Natural killer cell (primary cell): Measurements from ENCODE around the gene MOSPD3. TPM values are rescaled to one million over a fixed set of nuclear protein-coding genes. Genes with fewer than 3 reads are reported as not detected.

Experiments used
- ATAC-seq, 3 donors: fragments of 150-1000 bp in 2 of 3; fragments of 200-7000 bp in 1 of 3; cut with Tn5 transposase; 1 replicate in 1 of 3; 2 replicates in 2 of 3; pipeline ENCODE4 v1.10.0; 2021; ENCODE audit warnings: mild to moderate bottlenecking in 2 of 3, moderate library complexity in 2 of 3
- DNase-seq, 2 donors: peaks; one replicate each; pipeline versions ENCODE4 v3.0.0 to v3.0.0-alpha.2; 2013 to 2021; ENCODE audit warnings: mixed read lengths in 1 of 2
- H3K27ac ChIP-seq: one replicate; pipeline ENCODE4 v1.5.1; 2013; ENCODE audit warnings: mild to moderate bottlenecking, low read length
- H3K27me3 ChIP-seq: one replicate; pipeline ENCODE4 v1.6.1; 2013; ENCODE audit warnings: low read length; ENCODE audit not compliant: control insufficient read depth, insufficient read depth
- H3K36me3 ChIP-seq: one replicate; pipeline ENCODE4 v1.6.1; 2013; ENCODE audit warnings: low read length; ENCODE audit not compliant: control insufficient read depth, insufficient read depth
- H3K4me1 ChIP-seq: one replicate; pipeline ENCODE4 v1.6.1; 2013; ENCODE audit warnings: low read length; ENCODE audit not compliant: control insufficient read depth, insufficient read depth
- H3K4me3 ChIP-seq: one replicate; pipeline ENCODE4 v1.5.1; 2013; ENCODE audit warnings: low read length
- H3K9me3 ChIP-seq: one replicate; pipeline ENCODE4 v1.6.1; 2013; ENCODE audit warnings: low read length; ENCODE audit not compliant: control insufficient read depth, insufficient read depth
- H3K27ac Mint-ChIP-seq, 2 donors: one replicate each; pipeline ENCODE4 v1.8.0; 2022; ENCODE audit warnings: mild to moderate bottlenecking in 2 of 2, mixed read lengths in 2 of 2, moderate library complexity in 1 of 2
- H3K27me3 Mint-ChIP-seq, 2 donors: one replicate each; pipeline ENCODE4 v1.8.0; 2022; ENCODE audit warnings: low read depth in 2 of 2, mixed read lengths in 2 of 2
- H3K36me3 Mint-ChIP-seq: one replicate; pipeline ENCODE4 v1.8.0; 2022; ENCODE audit warnings: mixed read lengths
- H3K4me1 Mint-ChIP-seq, 2 donors: one replicate each; pipeline ENCODE4 v1.8.0; 2022; ENCODE audit warnings: mixed read lengths in 2 of 2
- H3K4me3 Mint-ChIP-seq: one replicate; pipeline ENCODE4 v1.8.0; 2022; ENCODE audit warnings: mild to moderate bottlenecking, moderate library complexity, mixed read lengths
- H3K9me3 Mint-ChIP-seq, 2 donors: one replicate each; pipeline ENCODE4 v1.8.0; 2022; ENCODE audit warnings: mixed read lengths in 2 of 2
- WGBS: methylation state at CpG from one replicate; pipeline ENCODE4 v1.1.7; 2013; ENCODE audit warnings: missing lambda C conversion rate; ENCODE audit not compliant: insufficient coverage; 5-methylcytosine and 5-hydroxymethylcytosine counted together
- intact Hi-C: fragments of 100-400 bp; cut with micrococcal nuclease; formaldehyde crosslinking; loops from one replicate; pipeline ENCODE4 v1.14.2; 2022
- total RNA-seq, 4 donors: library from RNA; stranded (reverse); fragments of 120-200 nt in 1 of 4; gene quantifications; one replicate each; pipeline versions ENCODE4 v1.2.3 to v1.2.4, GENCODE V29; 2013 to 2022
- TF ChIP-seq, protein P1 (sequence below): fragments of 200-600 bp; IDR thresholded peaks from one replicate; pipeline ENCODE4 v1.8.0; 2022; ENCODE audit warnings: antibody characterized with exemption

Gene MOSPD3
- total RNA-seq, 3 donors from 2014 or later (not counting 1 experiment from before 2014, with no cell fraction given), result 14.5 to 15.9 (median 15.5) TPM

DNA sequence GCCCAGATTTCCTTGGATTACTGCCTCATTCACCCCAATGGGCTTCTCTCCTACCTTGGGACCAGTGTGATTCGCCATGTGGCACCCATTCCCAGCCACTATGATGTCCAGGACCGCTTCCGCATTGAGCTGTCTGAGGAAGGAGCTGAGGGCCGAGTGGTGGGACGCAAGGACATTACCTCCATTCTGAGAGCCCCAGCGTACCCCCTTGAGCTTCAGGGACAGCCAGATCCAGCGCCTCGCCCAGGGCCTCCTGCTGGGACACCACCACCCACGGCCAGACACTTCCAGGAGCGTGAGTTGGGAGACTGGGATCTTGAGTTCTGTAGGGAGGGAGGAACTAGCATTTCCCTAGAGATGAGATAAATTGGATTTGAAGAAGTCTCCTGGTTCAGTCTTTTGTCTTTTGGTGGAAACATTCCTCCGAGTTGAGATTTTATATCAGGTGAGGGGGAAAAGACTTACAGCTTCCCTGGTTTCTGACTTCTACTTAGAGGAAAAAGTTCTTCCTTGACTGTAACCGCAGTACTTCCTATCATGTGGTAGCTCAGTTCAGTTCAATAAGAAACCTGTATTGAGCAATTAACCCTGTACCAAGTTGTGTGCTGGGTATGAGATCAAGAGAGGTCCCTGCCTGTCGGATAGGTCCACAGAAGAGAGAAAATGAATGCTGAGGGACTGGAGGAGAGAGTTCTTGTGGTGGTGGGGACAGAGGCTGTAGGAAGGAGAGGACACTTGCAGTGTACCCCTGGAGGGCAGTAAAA lies 1.3 kb downstream of the MOSPD3 start:
- Mint-ChIP-seq H3K9me3 (no peaks in the 10 kb centered on the region), H3K36me3 (no peaks in the 10 kb centered on the region), H3K4me3 (peak overlapping the region; percentile 72), H3K4me1 (peaks cover 16 to 27% of the 10 kb centered on the region in 2 donors), H3K27ac (peak overlapping the region in 1 of 2 donors; percentile 38), H3K27me3 (no peaks in the 10 kb centered on the region)
- Histone ChIP-seq H3K4me1 (peaks cover 23% of the 10 kb centered on the region), H3K27me3 (no peaks in the 10 kb centered on the region), H3K27ac (no peak overlapping the region), H3K9me3 (no peaks in the 10 kb centered on the region), H3K4me3 (no peak overlapping the region), H3K36me3 (peaks cover 3% of the 10 kb centered on the region)
- DNase-seq (peak in 1 of 2 donors; percentile 42), ATAC-seq (no peak)
- WGBS, result 85% methylated on average over 13 of the region's 13 CpGs
- TF ChIP-seq, protein P1, sequence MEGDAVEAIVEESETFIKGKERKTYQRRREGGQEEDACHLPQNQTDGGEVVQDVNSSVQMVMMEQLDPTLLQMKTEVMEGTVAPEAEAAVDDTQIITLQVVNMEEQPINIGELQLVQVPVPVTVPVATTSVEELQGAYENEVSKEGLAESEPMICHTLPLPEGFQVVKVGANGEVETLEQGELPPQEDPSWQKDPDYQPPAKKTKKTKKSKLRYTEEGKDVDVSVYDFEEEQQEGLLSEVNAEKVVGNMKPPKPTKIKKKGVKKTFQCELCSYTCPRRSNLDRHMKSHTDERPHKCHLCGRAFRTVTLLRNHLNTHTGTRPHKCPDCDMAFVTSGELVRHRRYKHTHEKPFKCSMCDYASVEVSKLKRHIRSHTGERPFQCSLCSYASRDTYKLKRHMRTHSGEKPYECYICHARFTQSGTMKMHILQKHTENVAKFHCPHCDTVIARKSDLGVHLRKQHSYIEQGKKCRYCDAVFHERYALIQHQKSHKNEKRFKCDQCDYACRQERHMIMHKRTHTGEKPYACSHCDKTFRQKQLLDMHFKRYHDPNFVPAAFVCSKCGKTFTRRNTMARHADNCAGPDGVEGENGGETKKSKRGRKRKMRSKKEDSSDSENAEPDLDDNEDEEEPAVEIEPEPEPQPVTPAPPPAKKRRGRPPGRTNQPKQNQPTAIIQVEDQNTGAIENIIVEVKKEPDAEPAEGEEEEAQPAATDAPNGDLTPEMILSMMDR, result no peak
- intact Hi-C loops, result loop anchor here (2.0 kb wide), 1 partner anchor 13 kb away; no protein-coding TSS in a partner anchor

GRCh38 chr7:100614308-100614861 lies 2.0 kb downstream of the MOSPD3 start:
- H3K4me1 ChIP-seq, result peaks cover 23% of the 10 kb centered on the region
- 92% methylated on average over 4 of the region's 6 CpGs for WGBS
- no peak for ATAC-seq
- no peaks in the 10 kb centered on the region for H3K9me3 ChIP-seq
- no peaks in the 10 kb centered on the region for H3K36me3 Mint-ChIP-seq
- no peak overlapping the region for H3K4me3 Mint-ChIP-seq
- H3K27ac Mint-ChIP-seq, result no peak overlapping the region
- H3K4me3 ChIP-seq, result no peak overlapping the region
- H3K27me3 Mint-ChIP-seq, result no peaks in the 10 kb centered on the region
- TF ChIP-seq, protein P1, result no peak
- no peak for DNase-seq
- no peaks in the 10 kb centered on the region for H3K27me3 ChIP-seq
- intact Hi-C loops, result no loop called here
- peaks cover 16 to 27% of the 10 kb centered on the region in 2 donors for H3K4me1 Mint-ChIP-seq
- H3K9me3 Mint-ChIP-seq, result no peaks in the 10 kb centered on the region
- peaks cover 3% of the 10 kb centered on the region for H3K36me3 ChIP-seq
- H3K27ac ChIP-seq, result no peak overlapping the region

GRCh38 chr7:100620239-100620638 lies 7.9 kb downstream of the MOSPD3 start:
- ATAC-seq (no peak), DNase-seq (no peak)
- Mint-ChIP-seq H3K4me1 (peaks cover 0 to 6% of the 10 kb centered on the region in 2 donors), H3K27me3 (no peaks in the 10 kb centered on the region), H3K27ac (no peak overlapping the region), H3K36me3 (no peaks in the 10 kb centered on the region), H3K4me3 (no peak overlapping the region), H3K9me3 (no peaks in the 10 kb centered on the region)
- intact Hi-C loops, result no loop called here
- WGBS, result 87% methylated on average over 5 of the region's 6 CpGs
- Histone ChIP-seq H3K4me1 (no peaks in the 10 kb centered on the region), H3K9me3 (no peaks in the 10 kb centered on the region), H3K4me3 (no peak overlapping the region), H3K36me3 (peaks cover 2% of the 10 kb centered on the region), H3K27ac (no peak overlapping the region), H3K27me3 (no peaks in the 10 kb centered on the region)
- TF ChIP-seq, protein P1, result no peak
